ENCODE measurements around the gene DLL4. TPM values are rescaled to one million over a fixed set of nuclear protein-coding genes. Genes with fewer than 3 reads are reported as not detected.

Gene DLL4
- total and polyA plus RNA-seq, 10 of the 15 experiments (the other 5 are each of a cell fraction or from before 2014, with no cell fraction given), result 0.04 to 0.16 (median 0.09) TPM; not detected in 6

DNA sequence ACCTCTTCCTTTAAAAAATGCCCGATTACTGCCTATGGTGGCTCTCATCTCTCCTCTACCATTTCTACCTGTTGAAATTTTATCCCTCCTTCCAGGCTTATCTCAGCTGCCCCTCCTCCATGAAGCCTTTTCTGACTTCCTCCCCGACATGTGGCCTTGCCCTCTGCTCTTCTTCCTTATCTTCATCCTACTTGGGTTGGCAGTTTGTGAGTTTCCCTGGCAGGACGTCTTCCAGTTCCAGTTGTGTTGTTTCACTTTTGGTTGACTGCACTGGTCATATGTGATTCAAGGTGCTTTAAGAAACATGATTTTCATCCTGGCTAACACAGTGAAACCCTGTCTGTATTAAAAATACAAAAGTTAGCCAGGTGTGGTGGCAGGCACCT, 4.4 kb downstream of the DLL4 start:
- Histone ChIP-seq H3K9me3 (replicated peaks; ENCODE audit: control insufficient read depth, insufficient read depth, low read length) (no peaks in the 10 kb centered on the region), H3K4me1 (ENCODE audit: control insufficient read depth, insufficient read depth, low read length) (peaks cover 23% of the 10 kb centered on the region), H3K4me3 (no peak overlapping the region), H2AFZ (ENCODE audit: control insufficient read depth, low read depth, low read length) (no peak overlapping the region), H3K79me2 (ENCODE audit: control insufficient read depth, insufficient read depth, low read length) (no peaks in the 10 kb centered on the region), H3K36me3 (ENCODE audit: control insufficient read depth in 2 of 2, insufficient read depth in 2 of 2, low read length in 1 of 2) (no peaks in the 10 kb centered on the region), H3K27ac (ENCODE audit: control insufficient read depth, insufficient read depth) (no peak overlapping the region), H3K4me2 (ENCODE audit: control insufficient read depth, insufficient read depth) (no peak overlapping the region), H3K27me3 (replicated peaks in 1 of 2; ENCODE audit: control insufficient read depth in 2 of 2, insufficient read depth in 2 of 2, low read length in 1 of 2) (peaks cover 7% of the 10 kb centered on the region in 2 experiments; a peak in 3 of 4 replicates), H4K20me1 (ENCODE audit: control insufficient read depth, insufficient read depth) (no peaks in the 10 kb centered on the region), H3K9ac (ENCODE audit: control insufficient read depth, insufficient read depth, low read length) (no peak overlapping the region)
- ChIA-PET SMC1A (ENCODE audit: uncharacterized antibody, unreplicated experiment) (interaction anchor here (1.2 to 4.6 kb wide), 2 partner anchors 7 to 26 kb away, joined by 5 to 28 read pairs; no protein-coding TSS in a partner anchor), CTCF (interaction anchor here (2.7 to 6.5 kb wide), 2 partner anchors 8 to 28 kb away, joined by 13 to 80 read pairs; no protein-coding TSS in a partner anchor), POLR2A (interaction anchor here (0.6 to 1.4 kb wide), 3 partner anchors 8 to 97 kb away, joined by 3 to 5 read pairs (median 3); no protein-coding TSS in a partner anchor), RAD21 (ENCODE audit: unreplicated experiment) (no interaction called here)
- no TSS peak for BruUV-seq (replicated peaks)
- TF ChIP-seq PAX5 (IDR thresholded peaks at IDR 0.05; ENCODE audit: borderline replicate concordance, low read depth, low read length) (no peak), TCF3 (IDR thresholded peaks at IDR 0.05; ENCODE audit: borderline replicate concordance, insufficient read depth, low read depth, low read length) (no peak), TCF12 (IDR thresholded peaks at IDR 0.05; ENCODE audit: low read depth, low read length) (no peak), FOS (IDR thresholded peaks at IDR 0.05; ENCODE audit: borderline replicate concordance, extremely low read depth, insufficient read length) (no peak), NFYB (IDR thresholded peaks at IDR 0.05; ENCODE audit: insufficient read depth, low read depth, low read length) (no peak), PML (IDR thresholded peaks at IDR 0.05; ENCODE audit: low read length) (no peak), CTCF (IDR thresholded peaks at IDR 0.05 in 2 of 3, conservative IDR thresholded peaks at IDR 0.05 in 1 of 3; ENCODE audit: control insufficient read depth in 2 of 3, extremely low read depth in 1 of 3, insufficient read depth in 1 of 3, low read depth in 3 of 3, low read length in 3 of 3) (no peak), EZH2 (IDR thresholded peaks at IDR 0.05; ENCODE audit: borderline replicate concordance, control insufficient read depth, low read depth, low read length) (no peak), ZBED1 (IDR thresholded peaks at IDR 0.05; ENCODE audit: borderline replicate concordance) (no peak), RB1 (IDR thresholded peaks at IDR 0.05; ENCODE audit: borderline replicate concordance) (no peak), POU2F2 (IDR thresholded peaks at IDR 0.05; ENCODE audit: borderline replicate concordance, low read depth, low read length) (no peak), BRCA1 (IDR thresholded peaks at IDR 0.05; ENCODE audit: low read depth, low read length) (no peak), YY1 (IDR thresholded peaks at IDR 0.05; ENCODE audit: low read depth, low read length) (no peak), SRF (IDR thresholded peaks at IDR 0.05; ENCODE audit: low read depth in 2 of 2, low read length in 2 of 2) (no peak), ETV6 (conservative IDR thresholded peaks at IDR 0.05 in 1 of 2, IDR thresholded peaks at IDR 0.05 in 1 of 2; ENCODE audit: borderline replicate concordance in 1 of 2, low read depth in 1 of 2) (no peak), ZNF622 (IDR thresholded peaks at IDR 0.05) (no peak)
- TF ChIP-seq, protein P1, sequence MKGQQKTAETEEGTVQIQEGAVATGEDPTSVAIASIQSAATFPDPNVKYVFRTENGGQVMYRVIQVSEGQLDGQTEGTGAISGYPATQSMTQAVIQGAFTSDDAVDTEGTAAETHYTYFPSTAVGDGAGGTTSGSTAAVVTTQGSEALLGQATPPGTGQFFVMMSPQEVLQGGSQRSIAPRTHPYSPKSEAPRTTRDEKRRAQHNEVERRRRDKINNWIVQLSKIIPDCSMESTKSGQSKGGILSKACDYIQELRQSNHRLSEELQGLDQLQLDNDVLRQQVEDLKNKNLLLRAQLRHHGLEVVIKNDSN (IDR thresholded peaks at IDR 0.05; ENCODE audit: borderline replicate concordance, extremely low read length, insufficient read depth, low read depth, low read length), result no peak
- in situ Hi-C loops (cut with MboI) (no loop called here), intact Hi-C loops (cut with micrococcal nuclease; ENCODE audit: unreplicated experiment) (no loop called here)
- FAIRE-seq, result no peak
- no peak for ATAC-seq
- DNase-seq (ENCODE audit: low read depth, low spot score), result no peak
- WGBS (ENCODE audit: insufficient coverage, insufficient replicate concordance, low lambda C conversion rate, missing lambda C conversion rate), result 35% methylated on average over 3 of the region's 3 CpGs

Measured in GM12878 (cell line).